GM12872 (cell line): ENCODE results near the gene CYP2C9.

Source experiments
- TF ChIP-seq, protein P1 (sequence below): IDR thresholded peaks from 3 replicates; pipeline ENCODE4 v1.5.1; 2011; ENCODE audit warnings: low read depth, mild to moderate bottlenecking, low read length, moderate library complexity; ENCODE audit not compliant: insufficient read depth

The CYP2C9 gene

DNA sequence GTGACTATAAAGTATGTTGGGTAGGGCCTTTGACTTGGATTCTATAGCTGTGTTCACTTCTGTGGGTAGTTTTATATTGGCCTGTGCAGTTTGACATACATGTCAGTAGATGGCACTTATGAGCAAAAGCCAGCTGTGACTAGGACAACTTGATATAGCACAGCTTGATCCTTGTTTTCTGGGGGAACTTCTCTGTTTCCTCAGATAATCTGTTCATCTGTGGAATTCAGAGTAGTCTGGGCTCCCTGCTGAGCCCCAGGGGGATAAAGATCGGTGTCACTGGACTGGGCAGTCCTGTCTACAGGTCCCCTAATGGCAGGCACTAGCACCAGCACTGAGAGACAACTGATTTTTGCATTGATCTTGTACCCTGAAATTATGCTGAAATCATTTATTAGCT lies 25.4 kb downstream of the CYP2C9 start:
- TF ChIP-seq, protein P1, sequence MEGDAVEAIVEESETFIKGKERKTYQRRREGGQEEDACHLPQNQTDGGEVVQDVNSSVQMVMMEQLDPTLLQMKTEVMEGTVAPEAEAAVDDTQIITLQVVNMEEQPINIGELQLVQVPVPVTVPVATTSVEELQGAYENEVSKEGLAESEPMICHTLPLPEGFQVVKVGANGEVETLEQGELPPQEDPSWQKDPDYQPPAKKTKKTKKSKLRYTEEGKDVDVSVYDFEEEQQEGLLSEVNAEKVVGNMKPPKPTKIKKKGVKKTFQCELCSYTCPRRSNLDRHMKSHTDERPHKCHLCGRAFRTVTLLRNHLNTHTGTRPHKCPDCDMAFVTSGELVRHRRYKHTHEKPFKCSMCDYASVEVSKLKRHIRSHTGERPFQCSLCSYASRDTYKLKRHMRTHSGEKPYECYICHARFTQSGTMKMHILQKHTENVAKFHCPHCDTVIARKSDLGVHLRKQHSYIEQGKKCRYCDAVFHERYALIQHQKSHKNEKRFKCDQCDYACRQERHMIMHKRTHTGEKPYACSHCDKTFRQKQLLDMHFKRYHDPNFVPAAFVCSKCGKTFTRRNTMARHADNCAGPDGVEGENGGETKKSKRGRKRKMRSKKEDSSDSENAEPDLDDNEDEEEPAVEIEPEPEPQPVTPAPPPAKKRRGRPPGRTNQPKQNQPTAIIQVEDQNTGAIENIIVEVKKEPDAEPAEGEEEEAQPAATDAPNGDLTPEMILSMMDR, result peak; percentile 73

DNA sequence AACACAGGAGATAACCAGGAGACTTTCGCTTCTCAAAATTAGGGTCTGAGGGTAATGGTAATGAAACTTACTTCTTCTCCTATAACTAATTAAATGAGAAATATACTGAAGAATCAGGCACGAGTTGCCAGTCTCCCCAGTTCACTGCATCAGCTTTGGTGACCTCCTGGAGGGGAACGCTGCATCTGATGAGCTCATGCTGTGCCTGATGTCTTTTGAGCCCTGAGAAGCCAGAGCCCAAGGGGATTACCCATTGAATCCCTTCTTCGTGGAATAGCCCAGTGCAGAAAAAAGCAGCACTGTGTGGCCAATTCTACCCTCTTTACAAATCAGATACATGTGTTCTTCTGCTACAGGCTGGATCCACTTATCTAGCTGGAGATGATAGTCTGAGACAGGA lies 45.1 kb downstream of the CYP2C9 start:
- TF ChIP-seq, protein P1, result no peak

DNA sequence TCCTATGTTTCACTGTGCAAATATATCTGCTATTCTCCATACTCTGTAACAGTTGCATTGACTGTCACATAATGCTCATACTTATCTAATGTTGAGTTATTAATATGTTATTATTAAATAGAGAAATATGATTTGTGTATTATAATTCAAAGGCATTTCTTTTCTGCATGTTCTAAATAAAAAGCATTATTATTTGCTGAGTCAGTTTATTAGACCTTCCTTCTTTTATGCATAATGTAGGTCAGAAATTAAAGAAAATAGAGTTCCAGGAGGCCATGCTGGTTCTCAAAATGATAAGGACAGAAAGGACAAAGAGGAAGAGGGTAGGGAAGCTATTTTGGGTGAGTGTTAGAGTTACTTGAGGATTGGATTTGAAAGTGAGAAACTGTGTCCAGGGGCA lies 50.7 kb downstream of the CYP2C9 start:
- TF ChIP-seq, protein P1, result no peak

DNA sequence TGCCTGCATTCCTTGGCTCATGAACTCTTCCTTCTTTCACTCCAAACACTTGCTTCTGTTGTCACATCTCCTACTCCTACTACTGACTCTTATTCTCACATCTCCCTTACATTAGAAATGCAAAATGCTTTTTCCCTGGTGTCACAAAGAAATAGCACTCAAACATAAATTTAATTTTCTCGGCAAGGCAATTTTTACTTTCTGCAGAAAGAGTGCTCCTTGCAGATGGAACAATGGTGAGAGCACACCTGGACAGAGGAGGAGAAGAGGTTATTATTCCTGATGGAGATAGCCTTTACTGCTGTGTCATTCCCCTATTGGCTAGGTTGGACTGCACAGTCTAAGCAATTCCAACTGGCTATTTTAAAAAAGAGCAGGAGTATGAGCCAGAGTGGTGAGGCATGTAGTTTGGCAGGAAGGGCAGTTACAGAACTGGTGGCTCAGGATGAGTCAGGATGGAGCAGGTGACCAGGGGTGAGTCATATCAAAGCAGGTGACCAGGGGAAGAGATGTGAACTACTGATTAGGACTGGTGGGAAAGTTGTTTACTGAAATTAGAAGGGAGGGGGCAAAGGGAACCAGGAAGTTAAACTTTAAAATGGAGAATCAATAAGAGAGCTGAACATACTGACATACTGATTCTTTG lies 52.9 kb downstream of the CYP2C9 start:
- TF ChIP-seq, protein P1, result no peak

GRCh38 chr10:94992811-94993210 lies 54.4 kb downstream of the CYP2C9 start:
- TF ChIP-seq, protein P1, result no peak

DNA sequence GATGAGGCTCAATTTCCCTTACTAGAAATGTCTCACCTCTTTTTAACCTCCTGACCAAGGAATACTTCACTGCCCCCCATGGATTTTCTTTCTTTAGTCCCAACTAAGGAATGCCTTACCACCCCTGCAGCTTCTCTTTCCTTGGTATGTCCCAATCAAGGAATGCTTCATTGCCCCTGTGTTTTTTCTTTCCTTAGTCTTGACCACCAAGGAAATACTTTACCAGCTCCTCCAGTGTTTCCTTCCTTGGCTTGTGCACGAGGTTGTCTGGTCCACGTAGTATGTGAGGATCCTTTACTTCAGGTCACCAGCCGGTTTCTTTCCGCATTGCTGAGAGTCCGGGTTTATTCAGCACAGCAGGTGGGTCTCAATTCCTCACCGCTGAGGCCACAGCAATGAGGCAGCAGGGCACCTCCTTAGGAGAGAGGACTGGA lies 59.3 kb downstream of the CYP2C9 start:
- TF ChIP-seq, protein P1, result no peak

DNA sequence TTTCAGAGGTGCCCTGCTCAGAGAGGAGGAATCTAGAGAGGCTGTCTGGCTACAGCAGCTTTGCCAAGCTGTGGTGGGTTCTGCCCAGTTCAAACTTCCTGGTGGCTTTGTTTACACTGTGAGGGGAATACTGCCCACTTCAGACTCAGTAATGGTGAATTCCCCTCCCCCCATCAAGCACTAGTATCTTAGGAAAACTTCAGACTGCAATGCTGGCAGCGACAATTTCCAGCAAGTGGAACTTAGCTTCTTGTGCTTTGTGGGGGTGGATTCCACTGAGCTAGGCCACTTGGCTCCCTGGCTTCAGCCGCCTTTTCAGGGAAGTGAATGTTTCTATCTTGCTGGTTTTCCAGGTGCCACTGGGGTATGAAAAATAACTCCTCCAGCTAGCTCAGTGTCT lies 88.0 kb downstream of the CYP2C9 start:
- TF ChIP-seq, protein P1, result no peak
